ENCODE measurements around the gene GPR179.

- TF ChIP-seq CTCF (IDR thresholded peaks at IDR 0.05) (no peak), POLR2A (IDR thresholded peaks at IDR 0.05) (no peak)
Observed at GRCh38 chr17:38361694-38362465, 18.1 kb upstream of the GPR179 start.
